OCI-LY1 (cell line): ENCODE data around the gene PNMA3.
"Not testable (repeated sequence)": the region's sequence is repeated elsewhere in the genome, so short reads cannot be mapped to it uniquely, and the experiment has no call there.

Experiments used
- H2AFZ ChIP-seq: fragments of 200-600 bp; sonication (generic), shearing (Covaris generic); 2 replicates; pipeline ENCODE4 v1.6.0; 2014; ENCODE audit warnings: antibody characterized with exemption, mild to moderate bottlenecking, low read length
- H3F3A ChIP-seq: fragments of 200-600 bp; sonication (generic), shearing (Covaris generic); 2 replicates; pipeline ENCODE4 v1.6.0; 2014; ENCODE audit warnings: mild to moderate bottlenecking, antibody characterized with exemption, low read length, moderate library complexity; ENCODE audit not compliant: insufficient read depth
- H3K27ac ChIP-seq: fragments of 200-600 bp; sonication (generic); 2 replicates; pipeline ENCODE4 v1.5.1; 2014; ENCODE audit warnings: low read length, mixed run types, mild to moderate bottlenecking, low read depth; ENCODE audit not compliant: poor library complexity, severe bottlenecking
- H3K27me3 ChIP-seq: fragments of 200-600 bp; sonication (generic); 2 replicates; pipeline ENCODE4 v1.6.0; 2014; ENCODE audit warnings: antibody characterized with exemption, mild to moderate bottlenecking, low read length, moderate library complexity; ENCODE audit not compliant: insufficient read depth
- H3K36me3 ChIP-seq: fragments of 200-600 bp; sonication (generic); 2 replicates; pipeline ENCODE4 v1.6.1; 2014; ENCODE audit warnings: mild to moderate bottlenecking, antibody characterized with exemption, low read length, moderate library complexity, mixed read lengths; ENCODE audit not compliant: insufficient read depth
- H3K4me1 ChIP-seq: fragments of 200-600 bp; sonication (generic); 2 replicates; pipeline ENCODE4 v1.5.1; 2014; ENCODE audit warnings: mild to moderate bottlenecking, low read length, moderate library complexity; ENCODE audit not compliant: insufficient read depth, severe bottlenecking
- H3K4me2 ChIP-seq: fragments of 200-600 bp; sonication (generic), shearing (Covaris generic); 2 replicates; pipeline ENCODE4 v1.6.1; 2014; ENCODE audit warnings: low read length
- H3K4me3 ChIP-seq: fragments of 200-600 bp; sonication (generic); 2 replicates; pipeline ENCODE4 v1.5.1; 2014; ENCODE audit warnings: low read length, low read depth, mild to moderate bottlenecking, mixed read lengths; ENCODE audit not compliant: poor library complexity, severe bottlenecking
- H3K79me2 ChIP-seq: fragments of 200-600 bp; shearing (Covaris generic); 2 replicates; pipeline ENCODE4 v1.6.1; 2016; ENCODE audit warnings: mixed run types, low read length, mixed read lengths; ENCODE audit not compliant: insufficient read depth
- H3K9ac ChIP-seq: fragments of 200-600 bp; sonication (generic), shearing (Covaris generic); 2 replicates; pipeline ENCODE4 v1.6.1; 2014; ENCODE audit warnings: mild to moderate bottlenecking, low read length, mixed read lengths
- H3K9me2 ChIP-seq: fragments of 200-600 bp; sonication (generic), shearing (Covaris generic); 2 replicates; pipeline ENCODE4 v1.6.1; 2014; ENCODE audit warnings: low read depth, mild to moderate bottlenecking, low read length, mixed read lengths
- H3K9me3 ChIP-seq: fragments of 200-600 bp; shearing (Covaris generic); 2 replicates; pipeline ENCODE4 v1.6.1; 2014; ENCODE audit warnings: low read length, mixed read lengths
- H4K20me1 ChIP-seq: fragments of 200-600 bp; sonication (generic), shearing (Covaris generic); 2 replicates; pipeline ENCODE4 v1.6.0; 2016; ENCODE audit warnings: mild to moderate bottlenecking, low read length; ENCODE audit not compliant: insufficient read depth
- CTCF ChIP-seq: fragments of 200-600 bp; sonication (generic), shearing (Covaris generic); IDR thresholded peaks from 2 replicates; pipeline ENCODE4 v1.5.1; 2017; ENCODE audit warnings: mild to moderate bottlenecking, antibody characterized with exemption, low read length, moderate library complexity, mixed read lengths
- EZH2 ChIP-seq: fragments of 200-600 bp; sonication (generic), shearing (Covaris generic); IDR thresholded peaks from 2 replicates; pipeline ENCODE4 v1.8.0; 2017; ENCODE audit warnings: borderline replicate concordance, mixed run types, mild to moderate bottlenecking, antibody characterized with exemption, low read length, moderate library complexity, mixed read lengths

Gene PNMA3

GRCh38 chrX:153074262-153074899, 18.1 kb downstream of the PNMA3 start:
- Histone ChIP-seq H4K20me1 (no peaks in the 10 kb centered on the region), H3K27me3 (no peaks in the 10 kb centered on the region), H3K4me1 (no peaks in the 10 kb centered on the region), H3K9ac (no peak overlapping the region), H3K4me3 (no peak overlapping the region), H3K79me2 (no peaks in the 10 kb centered on the region), H2AFZ (no peak overlapping the region), H3F3A (no peaks in the 10 kb centered on the region), H3K36me3 (no peaks in the 10 kb centered on the region), H3K4me2 (no peak overlapping the region), H3K27ac (no peak overlapping the region), H3K9me2 (no peaks in the 10 kb centered on the region), H3K9me3 (no peaks in the 10 kb centered on the region)
- no peak for TF ChIP-seq CTCF
- no peak for TF ChIP-seq EZH2

GRCh38 chrX:153074935-153075334, 18.7 kb downstream of the PNMA3 start:
- Histone ChIP-seq H3K4me3 (no peak overlapping the region), H3K27ac (no peak overlapping the region), H3K79me2 (no peaks in the 10 kb centered on the region), H3K9ac (no peak overlapping the region), H2AFZ (no peak overlapping the region), H3F3A (no peaks in the 10 kb centered on the region), H4K20me1 (no peaks in the 10 kb centered on the region), H3K4me1 (no peaks in the 10 kb centered on the region), H3K9me2 (no peaks in the 10 kb centered on the region), H3K9me3 (no peaks in the 10 kb centered on the region), H3K36me3 (no peaks in the 10 kb centered on the region), H3K27me3 (no peaks in the 10 kb centered on the region), H3K4me2 (no peak overlapping the region)
- TF ChIP-seq EZH2, result no peak
- no peak for TF ChIP-seq CTCF

- H3K36me3 ChIP-seq, result no peaks in the 10 kb centered on the region
- no peak overlapping the region for H2AFZ ChIP-seq
- H3K4me2 ChIP-seq, result no peak overlapping the region
- no peaks in the 10 kb centered on the region for H3K9me3 ChIP-seq
- H3F3A ChIP-seq, result no peaks in the 10 kb centered on the region
- no peak overlapping the region for H3K27ac ChIP-seq
- no peaks in the 10 kb centered on the region for H3K79me2 ChIP-seq
- no peaks in the 10 kb centered on the region for H3K9me2 ChIP-seq
- H3K4me1 ChIP-seq, result no peaks in the 10 kb centered on the region
- no peak for TF ChIP-seq CTCF
- no peak for TF ChIP-seq EZH2
- no peak overlapping the region for H3K9ac ChIP-seq
- no peaks in the 10 kb centered on the region for H4K20me1 ChIP-seq
- H3K4me3 ChIP-seq, result no peak overlapping the region
- no peaks in the 10 kb centered on the region for H3K27me3 ChIP-seq
Measured at GRCh38 chrX:153075366-153075765, 19.1 kb downstream of the PNMA3 start.

GRCh38 chrX:153077437-153078135, 21.3 kb downstream of the PNMA3 start:
- not testable (repeated sequence) for H3K4me3 ChIP-seq, H3K27ac ChIP-seq, H3K9ac ChIP-seq, H2AFZ ChIP-seq, H4K20me1 ChIP-seq, H3K9me3 ChIP-seq, H3K27me3 ChIP-seq, H3K36me3 ChIP-seq, H3K9me2 ChIP-seq, H3K4me2 ChIP-seq, H3F3A ChIP-seq, H3K4me1 ChIP-seq, H3K79me2 ChIP-seq

GRCh38 chrX:153083238-153083923, 27.1 kb downstream of the PNMA3 start:
- H3K9me3 ChIP-seq, H2AFZ ChIP-seq, H3F3A ChIP-seq, H3K4me3 ChIP-seq, H3K36me3 ChIP-seq, H3K4me1 ChIP-seq, H3K4me2 ChIP-seq, H3K9ac ChIP-seq, H3K27me3 ChIP-seq, H3K79me2 ChIP-seq, H4K20me1 ChIP-seq, H3K27ac ChIP-seq, H3K9me2 ChIP-seq: not testable (repeated sequence)
